Medulla oblongata (tissue), 1 donor: ENCODE data around the gene CXorf65.

Source experiments
- DNase-seq: peaks from one replicate; pipeline ENCODE4 v3.0.0-alpha.2; 2015; ENCODE audit errors: extremely low spot score

CXorf65 gene

DNA sequence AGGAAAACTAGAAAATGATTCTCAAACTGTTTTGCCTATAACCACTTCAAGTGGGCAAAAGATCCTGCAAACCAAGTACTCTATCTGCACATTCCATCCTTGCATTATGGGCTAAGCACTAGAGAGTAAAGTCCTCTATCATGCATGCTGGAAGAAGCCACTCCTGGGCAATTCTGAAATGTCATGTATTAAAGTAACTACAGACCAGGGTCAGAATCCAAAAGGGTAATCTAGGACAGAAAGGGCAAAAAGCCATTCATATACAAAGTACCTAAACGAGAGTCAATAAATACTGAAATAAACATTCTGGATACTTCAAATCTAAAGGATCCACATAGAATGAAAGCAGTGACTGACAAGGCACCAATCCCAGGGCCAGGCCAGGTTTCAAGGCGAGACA, 39.5 kb downstream of the CXorf65 start:
- no peak for DNase-seq

DNA sequence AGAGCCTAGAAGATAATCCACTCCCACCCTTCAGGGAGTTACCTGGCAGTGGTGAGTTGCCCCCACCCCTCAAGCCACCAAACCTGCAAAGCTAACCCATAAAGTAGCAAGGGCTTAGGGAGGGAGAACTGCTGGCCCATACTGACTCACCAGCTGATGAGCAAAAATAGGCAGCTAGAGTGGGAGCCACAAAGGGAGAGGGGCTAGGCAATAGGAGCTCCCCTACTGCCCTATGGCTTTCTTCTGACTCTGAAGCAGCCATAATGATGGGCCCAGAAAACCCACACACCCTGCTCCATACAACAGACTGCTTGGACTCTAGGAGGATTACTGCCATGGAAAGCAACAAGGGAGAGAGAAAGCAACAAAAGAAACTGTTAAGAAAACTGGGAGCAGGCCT, 46.4 kb downstream of the CXorf65 start:
- DNase-seq, result no peak

DNA sequence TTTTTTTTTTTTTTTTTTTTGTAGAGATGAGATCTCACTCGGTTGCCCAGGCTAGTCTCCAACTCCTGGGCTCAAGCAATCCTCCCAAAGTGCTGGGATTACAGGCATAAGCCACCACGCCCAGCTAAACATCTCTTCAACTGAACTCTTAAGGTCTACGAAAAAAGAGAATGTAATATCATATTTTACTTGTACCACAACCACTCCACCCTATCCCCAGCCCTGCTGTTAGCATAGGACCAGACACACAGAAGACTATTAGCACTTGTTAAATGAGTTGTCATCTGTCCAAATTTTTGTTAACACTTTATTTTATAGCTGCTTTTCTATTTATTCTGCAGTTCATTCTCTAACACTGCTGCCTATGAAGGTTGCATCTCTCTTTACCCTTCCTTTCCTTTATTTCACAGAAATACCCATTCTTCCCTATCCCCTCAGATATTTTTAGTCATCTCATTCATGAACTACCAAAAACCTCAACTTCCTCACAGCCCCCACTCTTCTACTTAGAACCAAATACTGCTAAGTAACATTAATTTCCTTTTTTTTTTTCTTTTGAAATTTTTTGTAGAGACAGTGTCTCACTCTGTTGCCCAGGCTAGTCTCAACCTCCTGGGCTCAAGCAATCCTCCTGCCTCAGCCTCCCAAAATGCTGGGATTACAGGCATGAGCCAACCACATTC, 48.6 kb downstream of the CXorf65 start:
- no peak for DNase-seq

DNA sequence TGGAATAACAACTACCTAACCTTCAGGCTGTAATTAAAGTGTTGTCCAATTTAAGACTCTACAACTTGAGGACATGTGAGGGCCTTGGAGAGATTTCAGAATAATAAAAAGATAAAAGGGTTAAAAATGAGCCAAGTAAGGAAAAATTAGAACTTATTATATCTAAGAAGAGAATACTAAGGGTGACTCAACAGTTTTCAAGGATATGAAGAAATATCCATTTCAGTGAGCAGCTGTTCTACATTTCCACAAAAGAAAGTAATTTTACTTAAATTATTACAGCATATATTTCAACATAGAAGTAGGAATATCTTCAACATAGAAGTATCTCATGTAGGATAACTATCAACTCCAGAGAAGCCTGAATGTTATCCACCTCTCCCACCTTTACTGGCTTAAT, 49.7 kb downstream of the CXorf65 start:
- no peak for DNase-seq
